GM18508 (cell line): ENCODE data around the gene UBL7.

Experiments
- ATAC-seq: cut with Tn5 transposase; IDR thresholded peaks from one replicate; pipeline ENCODE4 v1.9.1; 2021; ENCODE audit warnings: moderate number of reproducible peaks; ENCODE audit not compliant: insufficient read depth, unreplicated experiment

Gene UBL7

DNA sequence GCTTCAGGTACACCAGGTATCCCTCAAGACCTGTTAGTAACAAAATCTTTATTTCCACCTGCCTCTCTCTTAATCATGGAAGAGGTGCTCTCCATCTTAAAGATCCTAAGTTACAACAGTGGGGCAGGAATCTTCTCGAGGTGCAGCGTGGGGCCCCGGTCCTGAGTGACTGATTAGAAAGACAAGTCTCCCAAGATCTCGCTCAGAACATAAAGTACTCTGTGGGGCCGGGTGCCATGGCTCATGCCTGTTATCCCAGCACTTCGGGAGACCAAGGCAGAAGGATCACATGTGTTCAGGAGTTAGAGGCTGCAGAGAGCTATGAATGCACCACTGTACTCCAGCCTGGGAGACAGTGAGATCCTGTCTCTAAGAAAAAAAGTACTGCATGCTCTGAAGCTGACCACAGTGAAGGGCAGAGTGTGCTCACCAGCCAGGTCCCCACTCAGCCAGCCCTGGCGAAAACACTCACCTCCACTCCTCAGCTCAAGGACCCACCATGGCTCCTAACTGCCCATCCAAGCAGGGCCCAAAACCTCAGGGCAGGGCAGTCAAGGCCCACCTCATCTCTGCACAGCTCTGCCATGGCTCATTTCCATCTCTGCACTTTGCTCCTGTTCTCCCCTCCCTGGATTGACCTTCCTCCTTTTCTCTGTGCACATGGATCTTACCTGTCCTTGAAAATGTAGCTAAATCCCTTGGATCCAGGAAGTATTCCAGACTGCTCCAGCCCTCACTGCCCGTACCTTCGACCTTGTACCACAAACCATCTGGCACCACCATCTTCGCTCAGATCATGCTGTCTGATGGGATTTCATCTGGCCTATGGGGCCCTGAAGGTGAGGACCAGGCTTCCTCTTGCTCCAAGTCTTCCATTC lies 34.3 kb downstream of the UBL7 start:
- ATAC-seq: no peak

GRCh38 chr15:74425630-74426029 lies 35.3 kb downstream of the UBL7 start:
- no peak for ATAC-seq

DNA sequence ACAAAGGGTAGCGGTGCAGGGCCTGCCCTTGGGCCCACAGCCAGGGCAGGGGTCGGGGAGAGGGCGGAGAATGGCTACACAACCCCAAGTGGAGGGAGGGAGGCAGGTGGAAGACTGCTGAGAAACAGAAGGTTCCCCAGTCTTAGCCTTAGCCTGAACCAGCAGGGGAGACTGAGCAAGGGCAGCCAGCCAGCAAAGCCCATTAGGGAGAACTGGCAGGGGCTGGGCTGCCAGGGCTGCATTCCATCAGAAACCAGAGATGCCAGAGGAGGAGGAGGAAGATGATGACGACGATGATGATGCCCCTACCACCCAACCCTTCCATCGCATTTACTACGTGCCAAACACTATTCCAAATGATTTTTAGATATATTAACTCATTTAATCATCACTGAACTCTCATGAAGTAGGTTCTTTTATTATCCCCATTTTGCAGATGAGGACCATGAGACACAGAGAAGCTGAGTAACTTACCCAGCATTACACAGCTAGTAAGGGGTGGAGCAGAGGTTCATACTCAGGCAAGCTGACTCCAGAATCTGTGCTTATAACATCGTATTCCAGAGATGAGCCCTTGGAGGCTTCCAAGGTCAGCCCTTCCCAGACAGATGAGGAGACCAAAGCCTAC lies 35.9 kb downstream of the UBL7 start:
- ATAC-seq: no peak

DNA sequence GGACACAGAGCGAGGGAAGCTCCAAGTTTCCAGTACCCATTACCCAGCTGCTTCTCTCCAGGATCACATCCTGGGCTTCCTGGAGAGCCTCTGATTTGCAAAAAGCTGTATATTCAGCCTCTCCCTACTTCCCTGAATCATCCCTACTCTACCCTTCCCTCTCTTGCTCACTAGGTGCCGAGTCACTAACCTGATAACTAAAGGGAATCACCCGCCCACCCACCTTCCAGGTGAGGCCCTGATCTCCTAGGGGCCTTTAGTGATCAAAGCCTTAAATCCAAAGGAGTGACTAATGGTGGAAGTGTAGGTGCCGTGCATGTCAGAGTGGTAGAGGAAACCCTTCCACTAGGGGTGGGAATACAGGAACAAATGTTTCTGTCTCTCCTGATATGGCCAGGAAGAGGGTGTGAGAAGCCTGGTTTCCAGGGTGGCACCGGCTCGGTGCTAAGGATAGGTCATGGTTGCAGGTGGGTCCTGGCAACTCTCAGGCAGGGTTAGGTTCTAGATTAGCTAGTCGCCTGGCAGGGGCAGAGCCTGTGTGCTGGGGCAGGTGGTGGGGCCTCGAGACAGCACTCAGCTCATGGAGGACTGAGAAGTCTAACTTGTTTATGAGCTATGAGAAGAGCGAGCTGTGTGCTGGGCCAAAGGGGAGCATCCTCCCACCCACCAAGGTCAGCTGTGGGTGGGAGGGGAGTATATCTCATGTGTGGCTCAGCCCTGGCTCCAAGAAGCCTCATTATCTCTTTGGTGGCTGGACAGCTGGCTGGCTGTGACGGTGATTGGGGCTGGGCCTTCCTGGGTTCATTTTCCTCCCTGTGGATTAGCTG lies 37.3 kb downstream of the UBL7 start:
- ATAC-seq: no peak

- no peak for ATAC-seq
Observed at GRCh38 chr15:74422652-74423430, 38.1 kb downstream of the UBL7 start.

GRCh38 chr15:74422265-74422651 lies 38.7 kb downstream of the UBL7 start:
- ATAC-seq: no peak

DNA sequence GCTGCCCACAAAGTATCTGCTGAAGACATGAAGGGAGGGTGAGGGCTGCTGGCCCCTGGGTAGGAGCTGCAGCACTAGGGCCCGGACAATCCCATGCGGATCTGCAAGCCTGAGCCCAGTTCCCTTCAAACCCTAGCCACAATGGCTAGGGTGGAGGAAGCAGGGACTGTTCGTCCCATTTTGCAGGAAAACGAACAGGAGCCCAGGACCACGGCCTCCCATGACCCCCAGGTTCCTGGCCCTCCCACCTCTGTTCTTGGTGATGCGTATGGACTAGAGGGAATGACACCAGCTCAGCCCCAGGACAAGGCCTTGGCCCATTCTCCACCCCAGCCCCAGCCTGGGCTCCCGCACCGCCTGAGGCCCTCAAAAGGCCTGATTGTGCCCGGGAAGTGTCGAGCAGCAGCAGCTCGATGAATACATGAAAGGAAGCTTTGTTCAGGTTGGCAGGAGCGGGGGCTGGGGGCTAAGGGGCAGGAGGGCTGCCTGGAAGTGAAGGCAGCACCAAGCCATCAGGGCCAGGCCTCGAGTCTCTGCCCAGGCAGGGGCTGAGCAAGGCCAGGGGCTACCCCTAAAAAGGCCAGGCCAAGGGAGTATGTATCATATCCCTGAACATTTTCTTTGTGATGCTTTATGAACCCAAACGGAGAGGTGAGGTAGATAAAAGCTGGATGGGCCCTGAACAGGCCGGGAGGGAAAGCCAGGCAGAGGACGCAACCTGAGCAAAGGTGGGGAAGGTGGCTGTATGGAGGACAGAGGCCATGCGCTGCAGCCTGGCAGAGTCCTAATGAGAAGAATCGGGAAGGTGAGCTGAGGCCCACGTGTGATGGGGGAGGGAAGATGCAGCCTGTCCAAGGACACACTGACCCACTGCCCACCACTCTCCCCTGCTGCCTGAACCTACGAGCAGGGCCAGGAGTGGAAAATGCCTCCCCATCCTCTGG lies 39.4 kb downstream of the UBL7 start:
- ATAC-seq: no peak

- no peak for ATAC-seq
Observed at GRCh38 chr15:74420193-74420905, 40.6 kb downstream of the UBL7 start.

GRCh38 chr15:74419432-74419831 lies 41.5 kb downstream of the UBL7 start:
- no peak for ATAC-seq

GRCh38 chr15:74418575-74419338 lies 42.2 kb downstream of the UBL7 start:
- ATAC-seq: no peak

DNA sequence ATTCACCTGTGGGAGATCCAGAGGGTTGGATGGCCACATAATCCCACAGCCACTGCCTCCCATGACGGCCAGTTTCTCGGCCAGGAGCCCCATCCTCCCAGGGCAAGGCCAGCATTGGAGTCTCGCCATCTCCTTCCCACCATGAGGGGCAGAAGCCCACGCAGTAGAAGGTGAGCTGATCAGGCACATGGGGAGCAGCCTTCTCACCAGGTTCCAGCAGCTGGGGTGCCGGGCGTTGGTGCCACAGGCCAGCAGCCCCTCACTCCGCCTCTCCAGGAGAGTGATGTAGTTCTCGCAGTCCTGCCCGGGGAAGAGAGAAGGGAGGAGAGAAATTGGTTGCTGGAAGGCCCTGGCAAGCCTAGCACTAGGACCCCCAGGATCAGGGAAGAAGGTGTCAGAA lies 43.3 kb downstream of the UBL7 start:
- no peak for ATAC-seq

DNA sequence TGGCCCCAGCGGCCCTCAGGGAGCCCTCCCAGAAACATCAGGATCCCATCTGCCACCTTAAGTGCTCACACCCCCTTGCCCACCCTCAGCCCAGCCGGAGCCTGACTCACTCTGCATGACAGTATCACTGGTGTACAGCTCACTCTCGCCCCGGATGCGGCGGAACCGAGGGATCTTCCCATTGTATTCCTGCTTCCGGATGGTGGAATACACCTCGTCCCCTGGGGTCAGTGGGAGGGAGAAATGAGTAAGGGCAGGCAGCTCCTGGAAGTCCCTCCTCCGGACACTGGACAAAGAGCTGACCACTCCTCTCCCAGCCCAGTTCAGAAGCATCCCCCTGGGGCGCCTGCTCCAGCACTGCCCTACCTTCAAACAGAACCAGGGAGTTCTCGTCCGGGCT lies 43.7 kb downstream of the UBL7 start:
- no peak for ATAC-seq

DNA sequence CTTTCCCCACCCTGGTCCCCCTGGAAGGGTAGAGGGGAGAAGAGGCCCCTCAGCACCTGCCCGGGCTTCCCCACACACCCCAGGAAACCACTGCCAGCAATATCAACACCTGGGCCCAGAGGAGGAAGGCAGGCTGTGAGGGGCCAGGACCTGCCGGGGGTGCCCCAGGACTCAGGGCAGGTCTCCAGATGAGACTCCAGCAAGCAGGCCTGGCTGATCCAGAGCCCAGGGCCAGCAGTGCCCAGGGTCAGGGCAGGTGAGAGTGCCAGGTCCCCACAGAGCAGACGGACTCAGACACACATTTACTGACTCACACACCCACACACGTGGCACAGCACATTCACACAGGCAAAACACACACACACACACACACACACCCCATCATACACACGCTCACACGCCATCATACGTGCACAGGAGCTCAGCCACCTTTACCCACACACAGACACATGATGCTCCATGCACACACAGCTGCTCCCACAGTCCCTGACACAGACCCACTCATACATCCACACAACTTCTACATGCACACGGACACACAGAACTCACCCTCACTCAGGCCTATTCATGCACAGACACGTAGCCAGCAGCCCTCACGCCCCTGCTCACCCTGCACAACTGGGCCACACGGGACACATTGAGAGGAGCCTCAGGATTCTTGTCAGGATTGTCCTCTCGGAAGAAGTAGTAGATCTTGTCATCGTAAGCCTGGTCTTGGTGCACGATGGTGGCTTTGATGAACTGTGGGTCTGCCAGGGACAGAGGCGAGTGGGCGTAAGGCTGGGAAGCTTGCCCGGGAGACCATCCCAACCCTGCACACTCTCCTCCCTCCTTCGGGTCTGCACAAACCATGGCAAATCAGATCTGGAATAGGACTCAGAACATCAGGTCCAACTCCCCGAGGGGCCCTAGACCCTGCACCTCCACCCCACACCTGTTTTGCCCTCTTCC lies 44.7 kb downstream of the UBL7 start:
- ATAC-seq: no peak

DNA sequence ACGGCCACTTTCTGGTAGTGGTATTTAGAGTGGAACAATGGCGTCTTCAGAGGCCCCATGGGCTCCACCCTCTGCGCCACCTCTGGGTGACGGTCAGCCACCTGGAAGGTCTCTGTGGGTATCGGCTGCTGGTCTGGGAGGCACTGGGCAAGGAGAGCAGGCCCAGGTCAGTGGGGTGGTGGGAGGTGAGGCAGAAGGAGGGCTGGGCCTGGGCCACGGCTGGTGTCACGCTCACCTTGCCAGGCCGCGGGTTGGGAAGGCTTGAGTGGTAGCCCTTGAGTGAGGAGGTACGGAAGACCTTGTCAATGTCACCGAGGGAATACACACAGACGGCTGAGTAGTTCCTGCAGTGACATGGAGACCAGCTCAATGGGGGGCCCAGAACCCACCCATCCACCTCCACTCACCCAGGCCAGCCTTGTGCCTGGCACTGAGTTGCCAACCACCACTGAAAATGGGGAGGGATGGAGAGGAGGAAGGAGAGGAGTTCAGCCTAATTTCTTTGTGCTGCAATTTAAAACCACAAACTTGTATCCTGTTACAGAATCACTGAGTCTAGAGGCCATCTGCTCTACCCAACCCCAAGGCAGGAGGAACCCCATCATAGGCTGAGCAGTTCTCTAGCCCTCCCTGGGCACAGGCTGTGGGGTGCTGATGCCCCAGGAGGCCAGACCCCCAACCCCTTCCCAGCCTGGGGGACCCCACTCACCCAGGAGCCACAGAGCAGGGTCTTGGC lies 46.2 kb downstream of the UBL7 start:
- no peak for ATAC-seq

- ATAC-seq: no peak
Observed at GRCh38 chr15:74414081-74414580, 46.8 kb downstream of the UBL7 start.
